Left renal pelvis (tissue), 4 donors: ENCODE results near the gene FOXO3B. TPM values are rescaled to one million over a fixed set of nuclear protein-coding genes. Genes with fewer than 3 reads are reported as not detected.
"Not testable (repeated sequence)": the region's sequence is repeated elsewhere in the genome, so short reads cannot be mapped to it uniquely, and the experiment has no call there.

Source experiments
- DNase-seq, 4 donors: peaks; one replicate each; pipeline ENCODE4 v3.0.0-alpha.2; 2013; ENCODE audit warnings: low read depth in 4 of 4, low spot score in 3 of 4
- polyA plus RNA-seq, 4 donors: library from polyadenylated mRNA; unstranded; fragments of 120-200 nt; gene quantifications; one replicate each; pipeline ENCODE4 v1.2.1, GENCODE V29; 2013; ENCODE audit not compliant: insufficient read length in 4 of 4

The FOXO3B gene
- polyA plus RNA-seq = 1 to 10 TPM; 3.0 to 5.2 (median 4.5) TPM

DNA sequence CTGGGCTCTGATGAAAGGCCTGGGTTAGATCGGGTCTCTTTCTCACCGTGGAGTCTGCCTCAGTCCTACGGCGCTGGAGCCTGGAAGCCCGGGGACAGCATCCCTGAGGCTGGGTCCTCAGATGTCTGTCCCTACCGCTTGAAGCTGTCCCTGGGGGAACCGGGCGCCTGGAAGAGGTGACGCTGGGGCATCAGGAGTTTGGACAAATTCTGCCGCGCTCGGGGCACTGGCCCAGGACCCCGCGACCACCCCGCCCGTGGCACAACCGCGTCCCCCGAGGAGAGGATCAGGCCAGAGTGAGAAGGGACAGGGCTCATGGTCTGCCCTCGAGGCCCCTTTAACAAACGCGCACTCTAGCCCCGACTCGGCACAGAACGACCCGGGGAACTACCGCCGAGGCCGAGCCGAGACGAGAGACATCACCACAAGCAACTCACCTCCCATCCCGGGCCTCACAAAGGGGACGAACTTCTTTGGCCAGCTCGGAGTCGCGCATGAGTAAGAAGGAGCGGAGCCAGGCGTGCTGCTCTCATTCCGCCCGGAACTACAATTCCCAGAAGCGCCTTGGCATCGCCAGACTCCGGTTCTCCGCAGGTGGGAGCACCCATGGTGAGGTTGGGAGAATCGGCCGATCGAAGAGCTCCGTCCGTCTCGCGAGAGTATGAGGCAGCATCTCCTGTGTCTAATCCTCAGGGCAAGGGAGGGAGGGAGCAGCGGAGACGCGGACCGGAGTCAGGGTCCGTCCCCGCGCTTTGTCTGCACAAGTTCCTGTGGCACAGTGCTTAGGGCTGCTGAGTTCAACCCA, at the start of gene FOXO3B:
TSS of gene FOXO3B (minus strand) at position 548 of the 805 bp plus-strand sequence. CDS start 663 bp downstream, outside the sequence.
- peak; percentile 62 to 90 (median 64) for DNase-seq

DNA sequence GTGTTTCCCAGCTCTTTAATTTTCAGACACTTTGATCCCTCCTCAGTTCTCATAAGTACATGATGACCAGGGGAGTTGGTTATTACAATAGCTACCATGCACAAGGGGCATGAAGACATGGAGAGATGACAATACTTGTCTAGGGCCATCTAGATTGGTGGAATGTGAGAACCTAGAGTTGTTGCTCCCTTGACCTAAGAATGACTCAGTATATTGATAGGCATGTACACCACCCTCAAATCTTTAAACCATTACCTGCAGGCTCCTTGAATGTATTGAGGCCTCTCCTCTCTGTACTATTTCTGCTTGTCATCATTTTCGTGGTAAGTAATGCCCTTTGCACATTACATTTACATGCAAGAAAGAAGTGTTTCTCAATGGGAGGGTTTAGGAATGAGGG, 41.4 kb upstream of the FOXO3B start:
- not testable (repeated sequence) for DNase-seq

DNA sequence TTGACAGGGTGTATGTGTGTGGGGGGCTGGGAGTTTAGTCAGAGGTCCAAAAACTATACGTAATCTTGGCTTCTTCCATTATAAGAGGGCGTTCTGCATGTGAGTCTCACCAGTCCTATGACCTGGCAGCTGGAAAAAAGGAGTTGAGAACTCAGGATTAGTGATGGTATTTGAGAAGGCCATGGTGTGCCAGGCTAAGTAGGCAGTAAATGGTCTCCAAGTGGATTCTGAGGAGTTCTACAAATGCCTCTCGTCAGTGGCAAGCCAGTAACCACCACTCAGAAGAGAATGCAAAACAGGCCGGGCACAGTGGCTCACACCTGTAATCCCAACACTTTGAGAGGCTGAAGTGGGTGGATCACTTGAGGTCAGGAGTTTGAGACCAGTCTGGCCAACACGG, 40.5 kb upstream of the FOXO3B start:
- DNase-seq = not testable (repeated sequence)

DNA sequence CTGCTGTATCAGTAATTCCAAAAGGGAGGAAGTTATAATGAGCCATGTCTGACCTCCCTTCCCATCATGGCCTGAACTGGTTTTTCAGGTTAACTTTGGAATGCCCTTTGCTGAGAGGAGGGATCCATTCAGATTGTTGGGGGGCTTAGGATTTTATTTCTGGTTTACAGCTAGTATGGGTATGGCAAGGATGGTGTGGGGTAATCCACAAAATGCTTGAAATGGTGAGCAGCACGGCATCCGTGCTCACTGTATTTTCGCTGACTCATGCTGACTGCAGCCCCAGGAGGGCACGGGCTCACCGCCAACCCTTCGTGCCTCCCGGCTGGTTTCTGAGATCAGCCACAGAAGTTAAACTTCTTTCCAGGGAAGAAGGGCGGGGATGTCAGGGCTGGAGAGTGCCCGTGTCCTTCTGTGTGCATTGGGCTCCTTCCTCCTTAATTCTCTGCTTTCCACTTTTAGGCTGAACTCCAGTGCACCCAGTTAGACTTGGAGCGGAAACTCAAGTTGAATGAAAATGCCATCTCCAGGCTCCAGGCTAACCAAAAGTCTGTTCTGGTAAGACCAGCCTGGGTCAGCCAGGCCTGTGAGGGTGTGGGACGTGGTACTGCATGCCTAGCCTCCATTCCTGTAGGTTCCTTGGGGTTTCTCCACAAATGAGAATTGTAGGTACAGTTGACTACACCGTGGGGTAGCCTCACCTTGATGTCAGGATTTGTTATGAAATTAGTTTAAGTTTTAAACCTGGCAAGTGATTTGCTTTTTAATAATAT, 39.8 kb upstream of the FOXO3B start:
- DNase-seq = not testable (repeated sequence)

DNA sequence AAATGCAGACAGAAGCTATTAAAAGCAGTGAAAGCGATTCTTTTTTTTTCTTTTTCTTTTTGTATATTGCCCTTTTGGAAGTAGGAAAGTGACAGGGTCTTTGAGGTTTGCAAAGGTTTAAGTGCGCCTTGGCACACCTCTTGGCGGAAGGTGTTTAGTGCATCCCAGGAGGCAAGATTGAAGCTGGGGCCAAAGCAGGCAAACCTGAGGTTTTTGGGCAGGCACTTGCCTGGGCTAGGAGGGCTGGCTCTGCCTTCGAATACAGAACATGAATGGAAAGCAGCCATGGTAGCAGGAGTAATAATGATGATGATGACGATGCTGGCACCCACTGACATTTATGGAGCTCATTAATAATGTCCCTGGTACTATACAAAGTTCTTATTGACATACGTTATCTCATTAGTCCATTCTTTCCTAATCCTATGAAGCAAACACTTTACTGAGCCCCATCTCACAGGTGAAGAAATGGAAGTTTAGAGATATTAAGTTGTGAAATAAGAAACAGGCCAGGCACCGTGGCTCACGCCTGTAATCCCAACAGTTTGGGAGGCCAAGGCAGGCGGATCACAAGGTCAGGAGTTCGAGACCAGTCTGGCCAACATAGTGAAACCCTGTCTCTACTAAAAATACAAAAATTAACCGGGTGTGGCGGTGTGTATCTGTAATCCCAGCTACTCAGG, 37.5 kb upstream of the FOXO3B start:
- not testable (repeated sequence) for DNase-seq

DNA sequence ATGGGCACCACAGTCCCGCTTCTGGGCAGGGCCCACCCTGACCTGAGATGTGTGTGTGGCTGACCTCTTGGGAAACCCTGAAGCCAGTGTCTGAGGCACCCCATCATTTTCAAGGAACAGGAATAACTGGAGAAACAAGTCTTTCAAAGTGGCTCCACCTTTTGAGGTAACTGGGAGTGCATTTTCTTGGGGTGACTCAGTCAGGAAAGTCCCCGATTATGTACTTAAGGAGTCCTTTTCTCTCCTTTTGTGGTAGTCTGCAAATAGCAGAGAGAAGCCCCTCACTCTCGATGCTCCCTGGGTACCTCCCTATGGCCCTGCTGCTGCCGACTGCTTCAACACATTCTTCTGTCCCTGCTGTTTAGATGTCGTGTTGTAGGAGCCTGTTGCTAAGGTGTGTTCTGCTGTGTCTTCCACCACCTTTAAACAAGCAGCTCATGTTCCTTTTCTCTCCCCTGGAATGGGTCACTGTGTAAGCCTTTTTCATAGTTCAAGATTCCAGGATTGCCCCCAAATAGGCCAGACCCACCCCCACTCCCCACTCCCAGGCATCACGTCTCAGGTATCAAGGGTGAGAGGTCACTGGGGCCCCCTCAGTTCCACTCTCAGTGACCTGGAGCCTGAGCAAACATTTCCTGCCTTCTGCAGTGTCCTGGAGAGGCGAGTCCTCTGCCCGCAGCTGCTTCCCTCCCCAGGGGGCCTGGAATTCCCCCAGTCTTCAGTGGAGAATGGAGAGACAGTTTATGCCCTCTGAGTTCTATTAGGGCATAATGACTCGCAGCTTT, 36.7 kb upstream of the FOXO3B start:
- not testable (repeated sequence) for DNase-seq

DNA sequence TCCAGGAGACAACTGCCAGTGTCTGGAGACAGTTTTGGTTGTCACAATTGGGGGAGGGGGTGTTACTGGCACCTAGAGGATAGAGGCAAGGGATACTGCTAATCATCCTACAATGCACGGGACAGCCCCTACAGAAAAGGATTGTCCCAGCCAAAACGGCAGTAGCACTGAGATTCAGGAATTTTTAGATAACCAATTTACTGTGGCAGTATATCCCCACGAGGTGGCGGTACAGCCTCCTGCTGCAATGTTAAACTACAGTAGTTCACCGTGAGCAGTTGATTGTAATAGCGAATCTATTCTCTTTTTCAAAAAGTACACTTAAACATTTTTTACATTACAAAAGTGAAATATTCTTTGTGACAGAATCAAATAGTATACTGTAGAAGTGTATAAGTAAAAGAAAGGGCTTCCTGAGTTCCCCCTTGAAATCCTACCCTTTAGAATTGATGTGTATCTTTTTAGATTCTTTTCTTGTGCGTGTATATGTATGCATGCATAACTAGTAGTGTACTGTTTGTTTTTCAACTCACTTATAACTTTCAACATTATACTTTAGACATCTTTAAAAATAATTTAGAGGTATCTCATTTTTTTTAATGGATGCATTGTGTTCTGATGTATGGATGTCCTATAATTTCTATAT, 30.4 kb upstream of the FOXO3B start:
- DNase-seq = peak in 1 of 4 donors; percentile 39

DNA sequence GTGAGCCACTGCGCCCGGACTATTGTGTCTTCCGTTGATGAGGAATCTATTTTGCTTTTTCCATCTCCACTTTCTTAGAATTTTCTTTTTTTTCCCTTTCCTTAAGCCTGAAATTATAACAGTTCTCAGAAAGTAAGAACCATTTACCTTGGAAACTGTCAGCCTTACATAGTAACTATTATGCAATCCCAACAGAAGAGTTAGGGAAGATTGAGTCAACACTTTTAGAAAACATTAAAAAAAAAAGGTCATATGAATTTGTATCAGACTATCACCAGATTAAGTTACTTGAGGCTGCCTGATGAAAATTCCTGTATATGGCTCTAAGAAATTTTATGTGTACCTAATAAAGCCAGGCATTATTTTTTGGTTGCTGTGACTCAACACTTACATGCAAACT, 26.1 kb upstream of the FOXO3B start:
- DNase-seq = not testable (repeated sequence)

DNA sequence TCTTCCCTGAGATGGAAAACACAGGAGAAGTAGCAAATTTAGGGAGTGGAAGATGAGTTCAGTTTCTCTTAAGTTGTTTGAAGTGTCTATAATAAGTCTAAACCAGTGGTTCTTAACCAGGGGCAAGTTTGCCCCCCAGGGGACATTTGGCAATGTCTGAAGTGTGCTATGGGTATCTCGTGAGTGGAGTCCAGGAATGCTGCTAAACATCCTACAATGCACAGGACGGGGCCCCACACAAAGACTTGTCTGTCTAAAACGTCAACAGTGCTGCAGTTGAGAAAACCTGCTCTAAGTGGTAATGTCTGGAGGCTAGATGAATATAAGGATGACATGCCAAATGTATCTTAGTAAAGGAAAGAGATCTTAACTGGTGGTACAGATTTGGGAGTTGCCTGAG, 23.8 kb upstream of the FOXO3B start:
- DNase-seq = not testable (repeated sequence)

DNA sequence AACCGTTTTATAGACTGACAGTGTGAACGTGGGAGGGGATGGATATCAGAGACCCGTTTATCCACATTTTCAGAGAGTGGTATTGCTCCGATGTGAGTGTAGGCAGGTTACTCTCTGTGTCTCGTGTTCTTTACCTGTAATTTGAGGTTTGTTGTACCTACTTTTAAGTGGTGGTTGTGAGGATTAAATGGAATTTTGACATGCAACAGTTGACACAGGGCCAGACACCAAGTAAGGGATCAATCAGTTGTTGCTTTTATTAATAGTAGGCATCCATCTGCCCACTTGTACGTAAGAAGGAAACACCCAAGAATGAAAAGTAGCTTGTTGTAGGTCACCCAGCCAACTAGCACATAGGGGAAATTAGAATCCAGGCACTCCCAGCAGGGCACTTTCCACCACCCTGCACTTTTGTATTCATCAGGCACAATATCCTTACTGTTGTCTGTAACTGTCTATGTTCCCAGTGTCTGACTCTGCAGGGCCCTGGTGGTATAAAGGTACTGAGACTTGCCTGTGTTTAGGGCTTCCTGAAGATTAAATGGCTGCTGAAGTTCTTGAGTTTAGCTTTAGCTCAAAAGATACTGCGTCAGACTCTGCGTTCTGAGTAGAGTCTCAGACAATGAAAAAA, 16.5 kb upstream of the FOXO3B start:
- not testable (repeated sequence) for DNase-seq

DNA sequence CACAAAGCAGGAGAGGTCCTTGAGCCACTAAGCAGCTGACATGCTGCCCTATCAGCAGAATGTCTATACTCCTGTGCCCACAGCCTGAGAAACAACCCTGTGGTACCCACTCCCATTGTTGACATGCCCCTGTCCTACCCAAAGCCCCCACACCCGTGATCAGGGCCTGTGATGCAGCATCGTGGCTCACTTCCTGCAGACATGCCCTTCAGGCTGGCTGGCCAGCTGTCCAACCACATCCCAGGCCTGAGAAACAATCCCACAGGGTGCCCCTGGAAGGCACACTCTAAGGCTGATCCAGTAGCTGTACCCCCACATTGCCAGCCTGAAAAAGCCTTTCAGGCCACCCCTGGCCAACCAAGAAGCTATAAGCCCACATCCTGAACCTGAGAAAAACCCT, 13.0 kb upstream of the FOXO3B start:
- DNase-seq = not testable (repeated sequence)

DNA sequence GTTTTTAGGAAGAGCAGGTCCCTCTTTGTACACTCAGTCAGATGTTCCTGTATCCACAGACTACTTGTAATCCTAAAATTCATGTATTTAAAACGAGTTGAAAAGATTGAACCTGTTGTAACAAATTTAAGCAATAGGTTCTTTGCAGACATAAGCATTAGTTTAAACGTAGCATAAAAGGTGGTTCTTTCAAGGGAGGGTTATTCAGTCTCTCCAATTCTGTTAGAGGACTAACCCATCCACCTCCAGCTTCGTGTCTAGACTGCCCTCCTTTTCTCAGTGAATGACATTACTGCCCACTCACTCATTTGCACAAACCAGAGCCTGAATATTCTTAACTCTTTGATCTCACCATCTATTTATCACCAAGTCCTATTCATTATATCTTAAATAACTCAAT, 554 bp upstream of the FOXO3B start:
- not testable (repeated sequence) for DNase-seq

DNA sequence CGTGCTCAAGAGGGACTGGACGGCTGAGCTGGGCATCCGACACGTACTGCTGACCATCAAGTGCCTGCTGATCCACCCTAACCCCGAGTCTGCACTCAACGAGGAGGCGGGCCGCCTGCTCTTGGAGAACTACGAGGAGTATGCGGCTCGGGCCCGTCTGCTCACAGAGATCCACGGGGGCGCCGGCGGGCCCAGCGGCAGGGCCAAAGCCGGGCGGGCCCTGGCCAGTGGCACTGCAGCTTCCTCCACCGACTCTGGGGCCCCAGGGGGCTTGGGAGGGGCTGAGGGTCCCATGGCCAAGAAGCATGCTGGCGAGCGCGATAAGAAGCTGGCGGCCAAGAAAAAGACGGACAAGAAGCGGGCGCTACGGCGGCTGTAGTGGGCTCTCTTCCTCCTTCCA, 4.7 kb downstream of the FOXO3B start:
- DNase-seq = not testable (repeated sequence)

DNA sequence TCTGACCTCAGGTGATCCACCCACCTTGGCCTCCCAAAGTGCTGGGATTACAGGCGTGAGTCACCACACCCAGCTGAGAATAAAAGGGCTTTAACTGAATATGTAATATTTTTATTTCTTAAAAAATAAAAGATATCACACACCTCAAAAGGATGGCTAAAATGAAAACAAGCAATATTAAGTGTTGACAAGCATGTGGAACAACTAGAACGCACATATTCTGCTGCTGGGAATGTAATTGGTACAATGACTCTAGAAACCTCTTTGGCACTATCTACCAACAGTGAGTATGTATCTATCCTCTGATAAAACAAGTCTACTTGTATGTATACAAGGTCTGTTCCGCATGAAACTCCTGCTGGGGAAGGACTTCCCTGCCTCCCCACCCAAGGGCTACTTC, 5.2 kb downstream of the FOXO3B start:
- DNase-seq = not testable (repeated sequence)

DNA sequence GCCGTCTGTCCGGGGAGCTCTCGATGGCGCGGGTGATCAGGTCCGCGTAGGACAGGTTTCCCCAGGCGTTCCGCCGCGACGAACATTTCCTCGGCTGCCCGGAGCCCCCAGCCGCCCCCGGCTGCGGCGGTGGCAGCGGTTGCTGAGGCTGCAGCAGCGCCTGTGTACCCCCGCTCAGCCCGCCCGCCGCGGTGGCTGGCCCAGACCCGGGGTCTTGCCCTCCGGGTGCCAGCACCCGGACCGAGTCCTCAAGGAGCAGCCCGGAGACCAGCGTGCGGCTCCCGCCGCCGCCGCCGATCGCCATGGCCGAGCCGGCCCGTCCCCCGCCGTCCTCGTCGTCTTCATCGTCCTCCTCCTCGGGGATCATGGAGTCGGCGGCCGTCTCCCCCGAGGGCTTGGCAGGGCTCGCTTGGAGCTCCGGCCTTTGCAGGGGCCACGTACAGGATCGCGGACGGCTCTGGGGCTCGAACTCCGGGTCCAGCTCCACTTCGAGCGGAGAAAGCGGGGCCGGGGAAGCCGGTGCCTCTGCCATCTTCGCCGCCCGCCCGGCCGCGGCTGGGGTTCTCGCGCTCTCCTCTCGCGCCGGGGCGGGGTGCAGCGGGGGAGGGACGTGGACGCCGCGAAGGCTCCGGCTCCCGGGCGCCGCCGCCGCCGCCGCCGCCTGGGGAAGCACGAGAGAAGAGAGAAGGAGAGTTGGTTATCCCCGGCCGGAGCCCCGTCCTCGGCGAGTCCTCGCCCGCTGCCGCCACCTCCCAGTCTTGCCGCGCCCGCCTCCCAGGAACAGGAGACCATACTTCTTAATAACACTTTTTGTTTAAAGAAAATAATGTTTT, 9.5 kb downstream of the FOXO3B start:
- DNase-seq = not testable (repeated sequence)

DNA sequence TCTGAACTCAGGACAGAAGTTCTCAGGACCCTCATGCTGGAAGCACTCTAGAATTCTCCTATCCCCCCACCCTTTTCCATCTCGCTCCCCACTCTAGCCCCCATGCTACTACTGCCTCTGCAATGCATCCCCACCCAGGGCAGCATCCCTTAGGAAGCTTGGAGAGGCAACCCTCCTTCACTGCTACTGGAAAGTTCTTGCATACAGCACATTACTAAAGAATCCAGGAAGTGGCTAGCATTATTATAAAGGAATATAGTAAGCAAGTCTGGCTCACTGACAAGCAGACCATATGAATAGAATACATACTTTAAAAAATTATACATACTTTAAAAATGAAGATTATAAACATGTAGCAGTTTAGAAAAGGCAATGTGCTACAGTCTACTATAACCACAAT, 13.5 kb downstream of the FOXO3B start:
- not testable (repeated sequence) for DNase-seq

DNA sequence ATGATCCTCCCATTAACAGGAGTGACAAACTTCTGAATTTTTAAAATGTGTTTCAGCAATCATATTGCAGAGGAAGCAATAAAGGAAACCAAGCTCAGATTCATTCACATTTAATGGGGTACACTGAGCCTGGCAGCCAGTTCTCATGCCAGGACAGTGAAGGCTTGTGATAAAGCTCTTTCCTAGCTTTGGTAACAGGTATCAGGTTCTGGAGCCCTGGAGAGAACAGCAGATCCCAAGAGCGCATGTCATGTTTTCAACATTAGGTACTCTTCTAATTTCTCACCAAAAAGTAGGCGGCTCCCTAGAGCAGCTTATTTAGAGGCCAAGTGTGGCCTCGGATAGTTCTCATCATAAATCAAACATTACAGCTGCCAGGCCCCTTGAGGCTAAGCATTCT, 14.6 kb downstream of the FOXO3B start:
- DNase-seq = not testable (repeated sequence)

DNA sequence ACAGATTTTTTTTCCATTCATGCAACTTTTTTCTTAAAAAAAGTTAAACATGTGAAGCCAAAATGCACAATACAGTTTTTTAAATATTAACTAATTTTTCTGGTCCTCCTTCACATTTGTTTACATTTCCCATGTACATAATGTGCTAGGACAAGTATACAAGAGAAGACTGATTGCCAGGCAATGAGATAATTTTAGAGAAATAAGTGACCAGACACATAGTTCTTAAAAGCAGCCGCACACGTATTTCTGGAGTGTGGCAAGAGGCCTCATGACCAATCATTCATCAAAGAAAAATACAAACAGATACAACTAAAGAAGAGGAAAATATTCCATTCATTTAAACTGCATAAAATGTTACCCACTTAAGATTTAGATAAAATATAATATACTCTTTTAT, 15.8 kb downstream of the FOXO3B start:
- not testable (repeated sequence) for DNase-seq
